Suppressor macrophage treated with lipopolysaccharide for 1 hour (primary cell): ENCODE results near the gene OR2V1.
A peak's percentile ranks its signal among the peaks of the same experiment; 100 is the strongest.
"Not testable (repeated sequence)": the region's sequence is repeated elsewhere in the genome, so short reads cannot be mapped to it uniquely, and the experiment has no call there.

Experiments used
- DNase-seq, 3 donors: peaks; one replicate each; pipeline ENCODE4 v3.0.0-alpha.2; 2020 to 2022

The OR2V1 gene

GRCh38 chr5:181160152-181160754, 29.3 kb upstream of the OR2V1 start:
- peak; percentile 68 to 85 (median 81) for DNase-seq

DNA sequence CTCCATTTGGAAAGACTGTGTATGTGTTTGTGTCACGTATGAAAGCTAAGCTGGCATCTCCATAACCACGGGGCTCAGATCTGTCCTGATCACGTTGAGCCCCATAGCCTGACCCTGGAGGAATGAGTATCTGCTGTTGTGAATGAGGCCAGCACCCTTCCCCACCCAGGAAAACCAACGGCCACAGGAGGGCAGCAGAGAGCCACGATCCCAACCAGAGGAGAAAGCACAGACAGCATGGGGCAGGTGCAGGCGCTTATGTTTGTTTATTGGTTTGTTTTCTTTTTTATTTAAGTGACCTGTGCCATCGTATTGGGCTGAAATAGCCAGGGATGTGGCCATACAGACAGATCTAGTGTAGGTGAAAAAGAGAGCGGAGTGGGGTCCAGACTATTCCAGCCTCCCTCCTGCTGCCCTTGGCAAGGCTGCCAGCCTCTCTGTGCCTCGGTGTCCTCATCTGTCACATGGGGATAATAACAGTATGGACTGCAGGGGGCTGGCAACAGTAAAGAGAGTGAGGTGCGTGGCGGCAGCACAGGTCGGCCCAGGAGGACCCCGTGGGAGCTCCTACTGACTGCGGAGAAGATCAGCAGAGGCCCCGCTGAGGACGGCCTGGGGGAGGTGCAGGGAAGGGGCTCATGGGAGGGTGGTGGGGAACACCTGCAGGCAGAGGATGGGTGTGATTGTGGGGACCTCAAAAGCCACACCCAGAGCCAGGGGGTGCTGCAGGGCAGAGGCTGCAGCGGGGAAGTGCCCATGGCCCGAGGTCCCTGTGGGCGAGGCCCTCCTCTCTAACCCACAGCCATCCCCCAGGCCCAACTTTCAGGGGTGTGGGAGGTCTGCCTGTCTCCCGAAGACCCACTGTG, 28.6 kb upstream of the OR2V1 start:
- DNase-seq, result peak; percentile 81 to 92 (median 90)

GRCh38 chr5:181158869-181159268, 27.9 kb upstream of the OR2V1 start:
- no peak for DNase-seq

- DNase-seq, result no peak
Measured at GRCh38 chr5:181156758-181157157, 25.8 kb upstream of the OR2V1 start.

GRCh38 chr5:181153814-181154213, 22.8 kb upstream of the OR2V1 start:
- no peak for DNase-seq

DNA sequence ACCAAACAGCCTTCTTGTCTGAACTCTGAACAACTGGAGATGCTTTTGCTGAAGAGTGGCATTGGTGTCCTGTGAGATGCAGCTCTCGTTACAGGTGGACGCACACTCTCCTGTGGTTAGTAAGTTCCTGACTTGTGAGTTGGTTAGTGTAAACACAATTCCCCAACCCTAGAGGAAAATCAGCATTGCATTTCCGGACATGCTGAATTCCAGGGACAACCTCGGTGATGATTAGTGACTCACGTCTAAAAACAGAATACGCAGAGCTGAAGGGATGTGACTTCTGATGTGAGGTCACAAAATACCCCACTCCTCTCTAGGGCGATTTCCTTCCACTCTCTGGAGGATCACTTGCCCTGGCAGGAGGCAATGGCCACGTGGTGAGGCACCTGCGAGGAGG, 21.4 kb upstream of the OR2V1 start:
- DNase-seq, result no peak

DNA sequence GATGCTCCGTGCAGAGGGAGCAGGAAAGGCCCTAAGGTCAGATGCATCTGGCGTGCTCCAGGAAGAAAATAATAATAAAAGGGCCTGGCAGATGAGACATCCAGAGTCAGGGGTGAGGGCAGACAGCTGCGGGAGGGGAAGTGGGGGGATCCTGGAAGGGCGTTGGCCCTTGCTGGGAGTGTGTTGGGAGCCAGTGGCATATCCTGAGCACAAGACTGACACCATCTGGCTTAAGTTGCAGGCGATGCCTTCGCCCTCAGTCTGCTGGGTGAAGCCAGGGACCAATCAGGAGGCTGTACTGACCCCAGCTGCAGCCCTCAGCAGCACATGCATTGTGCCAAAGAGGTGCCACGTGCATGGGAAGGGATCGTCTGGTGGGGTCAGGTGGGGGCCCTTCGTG, 20.2 kb upstream of the OR2V1 start:
- DNase-seq, result no peak

- no peak for DNase-seq
Measured at GRCh38 chr5:181149806-181150733, 19.1 kb upstream of the OR2V1 start.

- DNase-seq, result no peak
Measured at GRCh38 chr5:181149355-181149754, 18.4 kb upstream of the OR2V1 start.

GRCh38 chr5:181146927-181147636, 16.1 kb upstream of the OR2V1 start, which contains the start of gene OR2V2:
Gene OR2V2 (plus strand): TSS chr5:181147586. CDS start chr5:181154943, 7,357 bp downstream.
- DNase-seq, result not testable (repeated sequence)

- DNase-seq, result no peak
Measured at GRCh38 chr5:181145133-181145532, 14.2 kb upstream of the OR2V1 start.

DNA sequence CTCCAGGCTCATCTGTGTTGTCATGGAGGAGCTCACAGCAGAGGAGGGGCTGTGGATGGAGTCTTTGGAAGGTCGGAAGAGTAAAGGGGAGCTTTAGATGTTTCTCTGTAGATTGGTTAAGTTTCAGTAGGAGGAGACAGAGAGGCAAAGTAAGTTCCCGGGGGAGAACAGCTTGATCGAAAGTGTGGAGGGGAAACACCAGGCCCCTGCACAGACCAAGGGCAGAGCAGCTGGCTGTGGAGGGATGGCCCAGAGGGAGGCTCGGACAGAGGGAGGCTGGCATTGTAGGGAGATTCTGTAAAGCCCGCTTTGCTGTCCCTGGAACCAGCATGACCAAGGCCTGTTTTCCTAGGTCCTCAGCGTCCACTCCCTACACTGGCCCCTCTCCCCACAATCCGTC, 11.1 kb upstream of the OR2V1 start:
- DNase-seq, result no peak

- no peak for DNase-seq
Measured at GRCh38 chr5:181140766-181141165, 9.8 kb upstream of the OR2V1 start.

- DNase-seq, result no peak
Measured at GRCh38 chr5:181138258-181138657, 7.3 kb upstream of the OR2V1 start.

DNA sequence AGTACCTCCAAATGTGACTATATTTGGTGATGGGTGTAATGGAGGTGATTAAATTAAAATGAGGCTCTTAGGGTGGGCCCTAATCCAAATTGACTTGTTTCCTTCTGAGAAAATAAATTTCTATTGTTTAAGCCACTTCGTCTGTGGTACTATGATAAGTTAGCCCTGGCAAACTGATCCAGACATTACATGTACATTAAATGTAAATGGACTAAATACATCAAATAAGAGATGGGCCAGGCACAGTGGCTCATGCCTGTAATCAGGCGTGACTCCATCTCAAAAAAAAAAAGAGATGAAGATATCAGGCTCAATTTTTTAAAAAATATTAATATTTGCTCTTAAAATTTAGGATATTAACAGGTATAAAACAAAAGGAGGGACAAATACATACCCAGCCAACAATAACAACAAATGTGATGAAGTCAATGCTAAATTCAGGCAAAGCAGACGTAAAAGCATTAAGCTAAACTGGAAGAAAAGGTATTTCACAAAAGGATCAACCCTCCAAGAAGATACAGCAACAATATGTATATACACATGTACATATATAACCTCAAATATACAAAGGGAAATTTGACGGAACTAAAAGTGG, 5.5 kb upstream of the OR2V1 start:
- DNase-seq, result no peak

- DNase-seq, result no peak
Measured at GRCh38 chr5:181134259-181134658, 3.3 kb upstream of the OR2V1 start.

- peak; percentile 34 to 72 (median 51) for DNase-seq
Measured at GRCh38 chr5:181133610-181134231, 2.8 kb upstream of the OR2V1 start.

GRCh38 chr5:181133083-181133482, 2.1 kb upstream of the OR2V1 start:
- DNase-seq, result no peak

DNA sequence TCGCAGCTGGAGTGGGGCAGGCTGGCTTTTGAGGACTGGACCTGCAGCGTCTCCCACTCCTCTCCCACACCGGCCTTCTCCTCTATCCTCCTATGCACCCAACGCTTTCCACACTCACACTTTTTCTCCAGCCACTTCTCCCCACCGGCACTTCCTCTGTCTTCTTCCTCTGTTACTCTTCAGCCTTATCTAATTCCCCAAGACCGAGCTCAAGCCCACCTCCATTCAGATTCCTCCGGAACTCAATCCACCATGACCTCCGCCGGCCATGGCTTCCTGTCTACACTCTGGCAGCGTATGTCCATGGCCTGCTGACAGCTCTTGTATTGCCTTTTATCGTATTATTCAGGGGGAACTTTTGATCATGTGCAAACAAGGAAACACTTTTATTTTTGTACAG, 545 bp upstream of the OR2V1 start:
- DNase-seq, result no peak

DNA sequence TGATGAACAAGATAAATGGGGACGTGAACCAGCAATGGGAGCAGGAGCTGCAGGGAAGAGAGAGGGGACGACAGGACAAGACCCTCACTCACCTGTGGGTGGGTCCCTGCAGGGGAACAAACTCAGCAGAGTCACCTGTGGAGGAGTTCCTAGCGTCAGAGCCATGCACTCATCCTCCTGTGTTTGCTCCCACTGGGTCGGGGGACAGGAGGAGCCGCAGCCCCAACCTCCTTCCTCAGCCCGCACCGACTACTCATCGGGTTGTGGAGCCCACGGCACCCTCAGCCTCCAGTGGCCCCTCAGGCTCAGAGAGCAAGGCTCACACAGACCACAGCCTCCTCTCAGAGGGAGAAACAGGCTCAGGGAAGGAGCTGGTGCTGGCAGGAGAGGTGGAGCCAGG, 888 bp downstream of the OR2V1 start:
- not testable (repeated sequence) for DNase-seq

DNA sequence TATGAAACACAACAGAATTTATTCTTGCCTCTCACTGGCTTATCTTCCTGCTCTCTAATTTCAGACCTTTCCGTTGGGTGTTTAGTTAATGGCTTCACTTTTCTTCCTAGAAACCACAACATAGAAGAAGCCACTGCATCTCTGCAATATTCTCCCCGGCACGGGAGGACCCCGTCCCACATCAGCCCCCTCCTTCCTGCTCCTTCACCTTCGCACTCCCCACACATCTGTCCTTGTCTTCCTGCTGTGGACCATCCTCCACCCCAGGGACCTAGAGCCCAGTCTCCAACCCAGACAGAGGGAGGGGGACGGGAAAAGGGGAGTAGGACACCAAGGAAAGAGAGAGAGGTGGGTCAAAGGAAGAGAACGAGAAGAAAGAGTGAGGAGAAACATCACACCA, 1.4 kb downstream of the OR2V1 start:
- no peak for DNase-seq
